ENCODE measurements around the gene CHMP6. TPM values are rescaled to one million over a fixed set of nuclear protein-coding genes. Genes with fewer than 3 reads are reported as not detected.

CHMP6 gene
- polyA plus RNA-seq, 3 donors, result 20.3 to 44.8 (median 44.1) TPM

- Histone ChIP-seq H3K9ac (ENCODE audit: insufficient read depth, low read length, poor library complexity, severe bottlenecking) (no peak overlapping the region), H3K36me3 (replicated peaks in 1 of 2; ENCODE audit: control insufficient read depth in 1 of 2, insufficient read depth in 2 of 2, low read length in 2 of 2) (no peaks in the 10 kb centered on the region), H3K79me2 (ENCODE audit: insufficient read depth, low read length) (no peaks in the 10 kb centered on the region), H3K4me3 (replicated peaks in 1 of 3; ENCODE audit: low read depth in 2 of 3, low read length in 3 of 3) (no peak overlapping the region), H4K20me1 (ENCODE audit: insufficient read depth, low read length) (no peaks in the 10 kb centered on the region), H3K4me2 (replicated peaks; ENCODE audit: extremely low read depth, low read length, poor library complexity, severe bottlenecking) (no peak overlapping the region), H3K27me3 (ENCODE audit: control insufficient read depth in 2 of 2, insufficient read depth in 2 of 2, low read length in 2 of 2) (peaks cover 0 to 25% of the 10 kb centered on the region in 2 donors), H3K4me1 (ENCODE audit: control insufficient read depth in 1 of 2, insufficient read depth in 2 of 2, low read length in 2 of 2) (peaks cover 6 to 11% of the 10 kb centered on the region in 2 donors), H2AFZ (ENCODE audit: insufficient read depth, low read depth, low read length, poor library complexity, severe bottlenecking) (no peak overlapping the region), H3K9me3 (replicated peaks in 1 of 2; ENCODE audit: control insufficient read depth in 1 of 2, insufficient read depth in 1 of 2, low read length in 2 of 2) (peaks cover 0 to 7% of the 10 kb centered on the region in 2 donors), H3K27ac (ENCODE audit: low read depth in 1 of 2, low read length in 2 of 2) (no peak overlapping the region)
- Mint-ChIP-seq H3K9me3 (peaks cover 0 to 10% (median 5%) of the 10 kb centered on the region in 7 donors), H3K27me3 (ENCODE audit: low read depth in 3 of 3) (peaks cover 11 to 59% (median 39%) of the 10 kb centered on the region in 3 donors), H3K4me3 (no peak overlapping the region), H3K27ac (no peak overlapping the region), H3K4me1 (peaks cover 11% of the 10 kb centered on the region), H3K36me3 (no peaks in the 10 kb centered on the region)
- no peak for TF ChIP-seq CTCF (IDR thresholded peaks at IDR 0.05)
- intact Hi-C loops (cut with micrococcal nuclease), result loop anchor here in 1 of 2 donors (2.0 kb wide), 1 partner anchor 76 kb away; no protein-coding TSS in a partner anchor
- DNase-seq, result no peak
- WGBS (ENCODE audit: insufficient coverage), result 88% methylated on average over 10 of the region's 16 CpGs
These were observed 33.6 kb downstream of the CHMP6 start for GRCh38 chr17:81025065-81025740.

GRCh38 chr17:81025741-81026129 lies 34.1 kb downstream of the CHMP6 start:
- intact Hi-C loops (cut with micrococcal nuclease), result loop anchor here in 1 of 2 donors (2.0 kb wide), 1 partner anchor 75 kb away; no protein-coding TSS in a partner anchor
- 97% methylated on average over 22 of the region's 22 CpGs for WGBS (ENCODE audit: insufficient coverage)
- H3K27me3 ChIP-seq (ENCODE audit: control insufficient read depth in 2 of 2, insufficient read depth in 2 of 2, low read length in 2 of 2), result peaks cover 0 to 25% of the 10 kb centered on the region in 2 donors

More at GRCh38 chr17:81025741-81026129, 34.1 kb downstream of the CHMP6 start:
- no peak overlapping the region for H3K27ac ChIP-seq (ENCODE audit: low read depth in 1 of 2, low read length in 2 of 2)
- peaks cover 8 to 12% of the 10 kb centered on the region in 2 donors for H3K4me1 ChIP-seq (ENCODE audit: control insufficient read depth in 1 of 2, insufficient read depth in 2 of 2, low read length in 2 of 2)
- Mint-ChIP-seq H3K9me3 (peaks cover 0 to 10% (median 5%) of the 10 kb centered on the region in 7 donors), H3K27ac (no peak overlapping the region), H3K27me3 (ENCODE audit: low read depth in 3 of 3) (peaks cover 11 to 61% (median 38%) of the 10 kb centered on the region in 3 donors), H3K36me3 (no peaks in the 10 kb centered on the region), H3K4me1 (peaks cover 13% of the 10 kb centered on the region), H3K4me3 (no peak overlapping the region)
- H2AFZ ChIP-seq (ENCODE audit: insufficient read depth, low read depth, low read length, poor library complexity, severe bottlenecking), result no peak overlapping the region
- H3K79me2 ChIP-seq (ENCODE audit: insufficient read depth, low read length), result no peaks in the 10 kb centered on the region
- H3K9me3 ChIP-seq (replicated peaks in 1 of 2; ENCODE audit: control insufficient read depth in 1 of 2, insufficient read depth in 1 of 2, low read length in 2 of 2), result peaks cover 0 to 7% of the 10 kb centered on the region in 2 donors
- DNase-seq, result peak in 1 of 3 donors; percentile 1
- H4K20me1 ChIP-seq (ENCODE audit: insufficient read depth, low read length), result peaks cover 4% of the 10 kb centered on the region
- no peak overlapping the region for H3K9ac ChIP-seq (ENCODE audit: insufficient read depth, low read length, poor library complexity, severe bottlenecking)
- H3K4me3 ChIP-seq (replicated peaks in 1 of 3; ENCODE audit: low read depth in 2 of 3, low read length in 3 of 3), result no peak overlapping the region
- no peak for TF ChIP-seq CTCF (IDR thresholded peaks at IDR 0.05)
- no peaks in the 10 kb centered on the region for H3K36me3 ChIP-seq (replicated peaks in 1 of 2; ENCODE audit: control insufficient read depth in 1 of 2, insufficient read depth in 2 of 2, low read length in 2 of 2)
- H3K4me2 ChIP-seq (replicated peaks; ENCODE audit: extremely low read depth, low read length, poor library complexity, severe bottlenecking), result no peak overlapping the region

All from CD14-positive monocyte (primary cell).